SK-N-MC (cell line): Measurements from ENCODE around the gene DCHS2.

Experiments
- EZH2 ChIP-seq: fragments of 200-600 bp; sonication (generic); IDR thresholded peaks from one replicate; pipeline ENCODE4 v1.6.1; 2017; ENCODE audit warnings: antibody characterized with exemption
- FOXP2 ChIP-seq: optimal IDR thresholded peaks from 2 replicates; pipeline ENCODE3; 2011; ENCODE audit warnings: mild to moderate bottlenecking, moderate library complexity; ENCODE audit not compliant: insufficient read depth; ENCODE audit errors: extremely low read length, control extremely low read depth
- POLR2AphosphoS5 ChIP-seq: IDR thresholded peaks from 2 replicates; pipeline ENCODE4 v1.6.1; 2012; ENCODE audit warnings: mild to moderate bottlenecking, low read depth, low read length, borderline replicate concordance

GRCh38 chr4:154364066-154364845 is 127.3 kb downstream of the DCHS2 start:
- TF ChIP-seq EZH2 (no peak), POLR2AphosphoS5 (no peak), FOXP2 (no peak)
